ENCODE results near the gene CAMK1D.

GRCh38 chr10:12534824-12535223 lies 185.5 kb downstream of the CAMK1D start:
- TF ChIP-seq CTCF (conservative IDR thresholded peaks at IDR 0.05 in 1 of 2, IDR thresholded peaks at IDR 0.05 in 1 of 2; ENCODE audit: extremely low read depth in 1 of 2, insufficient read depth in 1 of 2, low read depth in 1 of 2, low read length in 2 of 2) (no peak), EZH2 (IDR thresholded peaks at IDR 0.05; ENCODE audit: borderline replicate concordance, low read length) (no peak)
